Measurements from ENCODE around the gene RGMB.

The RGMB gene

GRCh38 chr5:98836175-98836574 lies 62.7 kb downstream of the RGMB start:
- DNase-seq, result peak; percentile 11

GRCh38 chr5:98839469-98840383 lies 66.3 kb downstream of the RGMB start:
- peak; percentile 16 for DNase-seq

GRCh38 chr5:98840946-98841345 lies 67.5 kb downstream of the RGMB start:
- DNase-seq, result no peak

- DNase-seq, result no peak
These were observed 70.0 kb downstream of the RGMB start for GRCh38 chr5:98843481-98843880.

- DNase-seq, result no peak
These were observed 71.4 kb downstream of the RGMB start for GRCh38 chr5:98844865-98845264.

GRCh38 chr5:98845878-98846277 lies 72.4 kb downstream of the RGMB start:
- no peak for DNase-seq

Data from NCI-H2029 (cell line).